Esophagus squamous epithelium (tissue), 4 donors: ENCODE data around the gene ITGAL.

Experiments used
- CTCF ChIP-seq, 6 experiments: fragments of 450-650 bp in 4 of 6; fragments of 200-600 bp in 2 of 6; sonication (generic) in 2 of 6; IDR thresholded peaks; one replicate each; pipeline ENCODE4 v1.5.1; 2016 to 2019; ENCODE audit warnings: antibody characterized with exemption in 6 of 6, mild to moderate bottlenecking in 4 of 6, moderate library complexity in 4 of 6
- POLR2A ChIP-seq, 4 donors: fragments of 450-650 bp; IDR thresholded peaks; one replicate each; pipeline ENCODE4 v1.6.1; 2017; ENCODE audit warnings: antibody characterized with exemption in 4 of 4, mild to moderate bottlenecking in 4 of 4, moderate library complexity in 3 of 4

DNA sequence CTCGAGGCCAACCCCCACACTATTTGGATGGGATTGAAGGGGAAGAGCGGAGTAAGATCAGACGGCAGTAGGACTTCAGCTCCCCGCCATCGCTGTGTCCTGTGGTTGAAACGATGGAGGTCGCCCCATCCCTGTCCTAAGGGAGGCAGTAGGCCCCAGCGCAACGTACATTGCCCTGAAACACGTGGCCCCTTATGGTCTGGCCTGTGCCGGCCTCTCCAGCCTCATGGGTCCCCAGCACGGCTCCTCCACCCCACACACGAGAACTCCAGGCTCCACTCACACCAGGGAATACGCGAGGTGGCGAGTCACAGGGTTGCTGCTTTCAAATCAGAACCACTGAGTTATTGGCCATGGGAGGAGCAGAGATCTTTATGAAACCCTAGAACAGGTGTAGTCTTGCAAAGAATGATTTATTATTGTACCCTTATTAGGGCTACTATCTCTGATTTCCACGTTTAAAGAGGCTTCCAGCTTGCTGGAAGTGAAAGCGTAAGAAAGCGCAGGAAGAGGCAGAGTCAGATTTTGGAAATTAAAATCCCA, 42.0 kb upstream of the ITGAL start:
- no peak for TF ChIP-seq POLR2A (IDR thresholded peaks at IDR 0.05)
- no peak for TF ChIP-seq CTCF (IDR thresholded peaks at IDR 0.05)
